Activated naive CD4-positive, alpha-beta T cell treated with anti-CD3 and anti-CD28 coated beads for 36 hours (primary cell): ENCODE data around the gene PELI3. TPM values are rescaled to one million over a fixed set of nuclear protein-coding genes. Genes with fewer than 3 reads are reported as not detected.
A peak's percentile ranks its signal among the peaks of the same experiment; 100 is the strongest.

ENCODE experiments used
- CTCF ChIA-PET: fragments of 350-600 bp; sonication (Branson Sonifier 250); formaldehyde crosslinking; loops from one replicate; lab custom pipeline; 2021; ENCODE audit warnings: antibody characterized with exemption; lab: Charles Lee
- DNase-seq: peaks from one replicate; pipeline ENCODE4 v3.0.0-alpha.2; 2020
- H3K27ac Mint-ChIP-seq: one replicate; pipeline ENCODE4 v1.8.0; 2021; ENCODE audit warnings: mild to moderate bottlenecking, mixed read lengths
- H3K27me3 Mint-ChIP-seq: one replicate; pipeline ENCODE4 v1.8.0; 2021; ENCODE audit warnings: low read depth, mixed read lengths
- H3K36me3 Mint-ChIP-seq: one replicate; pipeline ENCODE4 v1.8.0; 2021; ENCODE audit warnings: low read depth, mixed read lengths
- H3K4me1 Mint-ChIP-seq: one replicate; pipeline ENCODE4 v1.8.0; 2021; ENCODE audit warnings: low read depth, mixed read lengths
- H3K4me3 Mint-ChIP-seq: one replicate; pipeline ENCODE4 v1.8.0; 2021; ENCODE audit warnings: mild to moderate bottlenecking, moderate library complexity, mixed read lengths
- H3K9me3 Mint-ChIP-seq: one replicate; pipeline ENCODE4 v1.8.0; 2021; ENCODE audit warnings: mixed read lengths
- intact Hi-C: fragments of 100-400 bp; cut with micrococcal nuclease; formaldehyde crosslinking; loops from one replicate; pipeline ENCODE4 v1.15.1; 2023
- total RNA-seq, 2 experiments: library from RNA; stranded (reverse); gene quantifications; one replicate each; pipeline ENCODE4 v1.2.3, GENCODE V29; 2021

PELI3 gene
- total RNA-seq, 2 experiments from 2014 or later = 2.3 to 2.4 TPM

- Mint-ChIP-seq H3K36me3 (peaks cover 27% of the 10 kb centered on the region), H3K9me3 (no peaks in the 10 kb centered on the region)
- CTCF ChIA-PET = no interaction called here
Observed at GRCh38 chr11:66494458-66494857, 27.8 kb downstream of the PELI3 start.

GRCh38 chr11:66494935-66495334 lies 28.2 kb downstream of the PELI3 start:
- H3K36me3 Mint-ChIP-seq = peaks cover 28% of the 10 kb centered on the region

More at GRCh38 chr11:66494458-66494857, 27.8 kb downstream of the PELI3 start:
- Mint-ChIP-seq H3K4me1 (no peaks in the 10 kb centered on the region), H3K27ac (no peak overlapping the region), H3K4me3 (no peak overlapping the region), H3K27me3 (no peaks in the 10 kb centered on the region)
- intact Hi-C loops = no loop called here
- no peak for DNase-seq

GRCh38 chr11:66495401-66495854 lies 28.7 kb downstream of the PELI3 start:
- H3K27me3 Mint-ChIP-seq = no peaks in the 10 kb centered on the region
- peak; percentile 30 for DNase-seq
- CTCF ChIA-PET = no interaction called here
- no peak overlapping the region for H3K4me3 Mint-ChIP-seq
- H3K4me1 Mint-ChIP-seq = no peaks in the 10 kb centered on the region
- H3K36me3 Mint-ChIP-seq = peaks cover 27% of the 10 kb centered on the region
- no peaks in the 10 kb centered on the region for H3K9me3 Mint-ChIP-seq
- intact Hi-C loops = no loop called here
- H3K27ac Mint-ChIP-seq = no peak overlapping the region

More at GRCh38 chr11:66494935-66495334, 28.2 kb downstream of the PELI3 start:
- Mint-ChIP-seq H3K27ac (no peak overlapping the region), H3K9me3 (no peaks in the 10 kb centered on the region), H3K27me3 (no peaks in the 10 kb centered on the region), H3K4me1 (no peaks in the 10 kb centered on the region), H3K4me3 (no peak overlapping the region)
- CTCF ChIA-PET = no interaction called here
- DNase-seq = no peak
- intact Hi-C loops = no loop called here

- H3K27ac Mint-ChIP-seq = no peak overlapping the region
- H3K36me3 Mint-ChIP-seq = peaks cover 23% of the 10 kb centered on the region
- no peak overlapping the region for H3K4me3 Mint-ChIP-seq
- H3K9me3 Mint-ChIP-seq = no peaks in the 10 kb centered on the region
- H3K27me3 Mint-ChIP-seq = no peaks in the 10 kb centered on the region
- intact Hi-C loops = no loop called here
- CTCF ChIA-PET = interaction anchor here (0.6 to 1.1 kb wide), 2 partner anchors 11 to 207 kb away, joined by 3 read pairs; no protein-coding TSS in a partner anchor
- no peak for DNase-seq
- H3K4me1 Mint-ChIP-seq = no peaks in the 10 kb centered on the region
Observed at GRCh38 chr11:66497206-66497605, 30.5 kb downstream of the PELI3 start.

GRCh38 chr11:66498506-66498905 lies 31.8 kb downstream of the PELI3 start:
- H3K27me3 Mint-ChIP-seq = no peaks in the 10 kb centered on the region
- peaks cover 22% of the 10 kb centered on the region for H3K36me3 Mint-ChIP-seq
- intact Hi-C loops = no loop called here
- CTCF ChIA-PET = no interaction called here
- no peak for DNase-seq
- no peaks in the 10 kb centered on the region for H3K4me1 Mint-ChIP-seq
- H3K9me3 Mint-ChIP-seq = no peaks in the 10 kb centered on the region
- H3K4me3 Mint-ChIP-seq = no peak overlapping the region
- no peak overlapping the region for H3K27ac Mint-ChIP-seq

GRCh38 chr11:66505276-66505816 lies 38.6 kb downstream of the PELI3 start:
- no peak overlapping the region for H3K27ac Mint-ChIP-seq

GRCh38 chr11:66509131-66509561 lies 42.4 kb downstream of the PELI3 start:
- CTCF ChIA-PET = interaction anchor here (0.6 to 1.3 kb wide), 2 partner anchors 70 to 370 kb away, joined by 3 read pairs; no protein-coding TSS in a partner anchor
- Mint-ChIP-seq H3K27ac (no peak overlapping the region), H3K4me1 (peaks cover 15% of the 10 kb centered on the region), H3K4me3 (no peak overlapping the region), H3K36me3 (peaks cover 10% of the 10 kb centered on the region), H3K27me3 (no peaks in the 10 kb centered on the region), H3K9me3 (no peaks in the 10 kb centered on the region)
- DNase-seq = no peak
- intact Hi-C loops = no loop called here

More at GRCh38 chr11:66505276-66505816, 38.6 kb downstream of the PELI3 start:
- Mint-ChIP-seq H3K4me1 (peaks cover 3% of the 10 kb centered on the region), H3K4me3 (no peak overlapping the region), H3K27me3 (no peaks in the 10 kb centered on the region), H3K9me3 (no peaks in the 10 kb centered on the region), H3K36me3 (peaks cover 11% of the 10 kb centered on the region)
- CTCF ChIA-PET = no interaction called here
- intact Hi-C loops = no loop called here
- no peak for DNase-seq

- peak; percentile 85 for DNase-seq
- Mint-ChIP-seq H3K9me3 (no peaks in the 10 kb centered on the region), H3K27ac (no peak within 1 kb of the TSS), H3K4me1 (peaks cover 15% of the 10 kb centered on the region), H3K36me3 (peaks cover 10% of the 10 kb centered on the region), H3K4me3 (peak within 1 kb of the TSS; percentile 89), H3K27me3 (no peaks in the 10 kb centered on the region)
- intact Hi-C loops = loop anchor here (1.0 to 2.0 kb wide), 3 partner anchors 36 to 168 kb away; partner anchors contain the start of genes ACTN3, PELI3 and ZDHHC24
- CTCF ChIA-PET = interaction anchor here (0.9 to 1.1 kb wide), 2 partner anchors 43 to 92 kb away, joined by 3 read pairs; no protein-coding TSS in a partner anchor
Observed at GRCh38 chr11:66510271-66510989, 43.7 kb downstream of the PELI3 start, which contains the start of gene BBS1. TSS of gene BBS1 (plus strand) at chr11:66510635. CDS start at chr11:66510660, 25 bp downstream.

- intact Hi-C loops = loop anchor here (1.0 to 2.0 kb wide), 3 partner anchors 36 to 167 kb away; partner anchors contain the start of genes ACTN3, PELI3 and ZDHHC24
- peak overlapping the region; percentile 89 for H3K4me3 Mint-ChIP-seq
- H3K27me3 Mint-ChIP-seq = no peaks in the 10 kb centered on the region
- no peak overlapping the region for H3K27ac Mint-ChIP-seq
- peaks cover 11% of the 10 kb centered on the region for H3K36me3 Mint-ChIP-seq
- CTCF ChIA-PET = interaction anchor here (0.9 to 1.1 kb wide), 2 partner anchors 43 to 93 kb away, joined by 3 read pairs; no protein-coding TSS in a partner anchor
- H3K4me1 Mint-ChIP-seq = peaks cover 15% of the 10 kb centered on the region
- DNase-seq = no peak
- H3K9me3 Mint-ChIP-seq = no peaks in the 10 kb centered on the region
Observed at GRCh38 chr11:66510990-66511339, 44.3 kb downstream of the PELI3 start.

- H3K4me3 Mint-ChIP-seq = no peak overlapping the region
- H3K4me1 Mint-ChIP-seq = no peaks in the 10 kb centered on the region
- intact Hi-C loops = no loop called here
- DNase-seq = no peak
- CTCF ChIA-PET = no interaction called here
- no peak overlapping the region for H3K27ac Mint-ChIP-seq
- H3K27me3 Mint-ChIP-seq = no peaks in the 10 kb centered on the region
- H3K9me3 Mint-ChIP-seq = no peaks in the 10 kb centered on the region
- H3K36me3 Mint-ChIP-seq = peaks cover 19% of the 10 kb centered on the region
Observed at GRCh38 chr11:66523611-66524010, 56.9 kb downstream of the PELI3 start.

GRCh38 chr11:66524304-66525040 lies 57.8 kb downstream of the PELI3 start:
- no peaks in the 10 kb centered on the region for H3K4me1 Mint-ChIP-seq
- H3K36me3 Mint-ChIP-seq = peaks cover 17% of the 10 kb centered on the region
- no peaks in the 10 kb centered on the region for H3K27me3 Mint-ChIP-seq
- H3K4me3 Mint-ChIP-seq = no peak overlapping the region
- no peak overlapping the region for H3K27ac Mint-ChIP-seq
- H3K9me3 Mint-ChIP-seq = no peaks in the 10 kb centered on the region
- intact Hi-C loops = no loop called here
- CTCF ChIA-PET = no interaction called here
- DNase-seq = no peak
